Anterior cingulate cortex (tissue), 58 donors: ENCODE data around the gene DYNLL2.
A peak's percentile ranks its signal among the peaks of the same experiment; 100 is the strongest.
"Not testable (repeated sequence)": the region's sequence is repeated elsewhere in the genome, so short reads cannot be mapped to it uniquely, and the experiment has no call there.

Source experiments
- DNase-seq, 58 donors: peaks; one replicate each; lab custom pipeline; 2025; lab: John Stamatoyannopoulos, UW

DYNLL2 gene

DNA sequence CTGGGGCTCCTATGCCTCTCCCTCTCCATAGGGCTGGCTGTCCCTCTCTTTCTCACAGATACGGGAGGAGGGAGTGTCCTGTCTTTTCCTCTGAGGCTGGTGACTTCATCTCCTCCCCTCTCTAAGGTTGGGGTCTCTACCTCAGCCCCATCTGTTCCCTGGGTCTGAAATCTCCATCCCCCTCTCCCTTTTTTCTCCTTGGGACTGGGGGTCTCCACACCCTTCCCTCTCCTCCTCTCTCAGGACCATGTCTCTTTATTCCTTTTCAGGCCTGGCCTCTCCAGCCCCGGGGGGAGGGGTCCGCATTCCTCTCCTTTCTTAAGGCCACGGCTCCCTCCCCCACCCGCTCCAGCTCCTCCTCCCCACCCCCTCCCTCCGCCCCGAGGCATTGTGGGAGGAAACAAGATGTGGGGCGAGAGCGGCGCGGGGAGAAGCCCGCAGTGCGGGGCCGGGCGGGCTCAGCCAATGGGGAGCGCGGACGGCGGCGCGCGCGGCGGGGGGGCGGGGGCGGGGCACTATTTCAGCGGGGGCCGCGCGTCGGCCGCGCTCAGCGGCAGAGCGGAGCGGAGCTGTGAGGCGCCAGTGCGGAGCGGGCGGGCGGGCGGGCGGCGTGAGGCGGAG, at the start of gene DYNLL2:
DYNLL2 (plus strand) TSS at position 550 of the 621 bp plus-strand sequence. CDS start 3,672 bp downstream, outside the sequence.
- DNase-seq = peak in 56 of 58 donors; percentile 35 to 90 (median 80)

DNA sequence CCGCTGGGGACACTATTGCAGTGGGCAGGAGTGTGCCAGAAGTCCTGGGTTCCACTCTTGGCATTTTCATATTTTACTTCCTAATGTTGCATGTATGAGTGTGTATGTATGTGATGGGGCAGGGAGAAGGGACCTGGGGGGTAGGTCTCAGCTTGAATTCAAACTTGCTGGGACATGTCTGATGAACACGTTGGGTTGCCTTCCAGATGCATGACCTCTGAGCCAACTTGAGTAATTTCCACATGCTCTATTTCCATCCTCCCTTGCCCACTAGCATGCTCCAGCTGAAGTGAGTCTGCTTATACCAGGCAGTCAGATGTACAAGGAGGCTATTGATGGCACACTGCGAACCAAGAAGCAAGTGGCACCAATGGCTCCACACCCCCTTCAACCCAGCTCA, 43.2 kb upstream of the DYNLL2 start:
- no peak for DNase-seq

DNA sequence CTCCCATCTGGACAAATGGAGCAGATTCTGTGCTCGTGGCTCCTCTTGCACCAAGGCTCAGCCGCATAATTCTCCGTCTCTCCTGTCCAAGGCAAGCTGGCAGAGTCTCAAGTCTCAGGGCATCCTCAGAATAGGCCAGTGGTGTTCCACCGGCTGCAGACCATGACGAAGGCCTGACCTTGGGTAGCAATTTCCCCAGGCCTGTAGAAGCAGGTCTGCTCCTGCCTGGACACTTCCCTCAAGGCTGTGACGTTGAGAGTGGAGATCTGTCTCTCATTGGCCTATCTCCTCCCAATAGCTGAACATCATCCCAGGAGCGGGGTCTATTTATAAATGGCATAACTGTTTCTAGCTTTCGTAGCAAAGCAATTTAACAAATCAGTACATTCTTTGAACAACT, 42.8 kb upstream of the DYNLL2 start:
- peak in 2 of 58 donors; percentile 5 to 11 for DNase-seq

DNA sequence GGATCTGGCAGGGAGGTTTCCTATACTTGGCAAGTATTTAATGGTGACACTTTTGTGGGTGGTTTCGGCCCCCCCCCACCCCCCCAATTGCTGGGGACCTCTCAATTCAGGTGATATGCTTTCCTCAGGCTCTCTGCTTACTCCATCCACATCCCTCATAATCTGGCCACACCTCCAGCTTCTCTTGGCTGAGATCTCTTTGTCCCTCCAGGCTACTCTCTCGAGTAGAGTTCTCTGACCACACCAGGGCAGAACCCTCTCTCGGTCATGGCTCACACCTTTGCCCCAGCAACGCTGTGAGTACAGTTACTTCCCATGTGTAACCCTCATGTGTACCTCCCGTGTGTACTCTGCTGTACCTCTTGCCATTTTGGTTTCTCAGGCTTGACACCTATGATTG, 42.1 kb upstream of the DYNLL2 start:
- DNase-seq = no peak

DNA sequence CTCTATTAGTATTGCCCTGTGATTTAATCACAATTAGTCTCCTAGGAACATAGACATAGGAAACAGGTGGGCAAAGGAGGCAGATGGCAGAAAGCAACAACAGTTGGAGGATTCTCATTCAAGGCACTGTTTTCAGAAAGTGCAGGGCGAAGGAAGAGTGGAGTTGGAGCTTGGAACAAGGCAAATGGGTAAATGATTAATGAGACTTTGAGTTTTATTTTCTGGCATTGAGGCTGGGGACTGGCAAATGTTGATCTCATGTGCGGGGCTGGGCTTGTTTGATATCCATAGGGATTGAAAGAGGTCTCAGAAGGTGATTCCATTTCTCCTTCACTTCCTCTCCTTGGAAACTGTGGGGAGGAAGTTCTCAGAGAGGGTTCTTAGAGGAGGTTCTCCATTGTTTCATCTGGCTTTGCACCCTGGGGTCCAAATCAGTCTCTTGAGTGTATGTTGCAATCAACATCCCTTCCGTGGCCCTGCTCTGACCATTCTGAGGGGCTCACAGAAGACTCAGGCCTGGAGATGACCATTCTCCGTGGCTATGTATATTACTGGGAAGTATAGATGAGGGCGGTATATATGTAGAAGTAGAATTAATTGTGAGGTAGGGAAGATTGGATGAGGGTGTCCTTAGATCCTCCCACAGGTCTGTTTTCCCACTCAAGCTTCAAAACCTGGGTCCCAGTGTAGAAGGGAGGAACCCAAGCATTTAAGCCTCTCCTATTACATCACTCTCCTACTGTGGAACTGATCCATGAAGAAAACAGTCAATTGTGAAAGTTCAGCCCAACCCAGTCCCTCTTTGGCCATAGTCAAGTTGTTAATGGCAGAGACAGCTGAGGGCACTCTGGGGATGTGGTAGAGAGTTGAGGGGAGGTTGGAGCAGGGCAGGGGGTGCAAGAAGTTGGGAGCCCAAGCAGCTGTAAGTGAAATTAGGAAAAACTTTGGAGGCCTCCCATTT, 39.7 kb upstream of the DYNLL2 start:
- DNase-seq = no peak

DNA sequence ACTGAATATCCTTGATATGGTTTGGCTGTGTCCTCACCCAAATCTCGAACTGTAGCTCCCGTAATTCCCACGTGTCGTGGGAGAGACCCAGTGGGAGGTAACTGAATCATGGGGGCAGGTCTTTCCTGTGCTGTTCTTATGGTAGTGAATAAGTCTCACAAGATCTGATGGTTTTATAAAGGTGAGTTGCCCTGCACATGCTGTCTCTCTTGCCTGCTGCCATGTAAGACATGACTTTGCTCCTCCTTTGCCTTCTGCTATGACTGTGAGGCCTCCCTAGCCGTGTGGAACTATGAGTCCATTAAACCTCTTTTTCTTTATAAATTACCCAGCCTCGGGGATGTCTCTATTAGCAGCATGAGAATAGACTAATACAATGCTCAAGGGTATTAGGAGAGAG, 39.0 kb upstream of the DYNLL2 start:
- not testable (repeated sequence) for DNase-seq

DNA sequence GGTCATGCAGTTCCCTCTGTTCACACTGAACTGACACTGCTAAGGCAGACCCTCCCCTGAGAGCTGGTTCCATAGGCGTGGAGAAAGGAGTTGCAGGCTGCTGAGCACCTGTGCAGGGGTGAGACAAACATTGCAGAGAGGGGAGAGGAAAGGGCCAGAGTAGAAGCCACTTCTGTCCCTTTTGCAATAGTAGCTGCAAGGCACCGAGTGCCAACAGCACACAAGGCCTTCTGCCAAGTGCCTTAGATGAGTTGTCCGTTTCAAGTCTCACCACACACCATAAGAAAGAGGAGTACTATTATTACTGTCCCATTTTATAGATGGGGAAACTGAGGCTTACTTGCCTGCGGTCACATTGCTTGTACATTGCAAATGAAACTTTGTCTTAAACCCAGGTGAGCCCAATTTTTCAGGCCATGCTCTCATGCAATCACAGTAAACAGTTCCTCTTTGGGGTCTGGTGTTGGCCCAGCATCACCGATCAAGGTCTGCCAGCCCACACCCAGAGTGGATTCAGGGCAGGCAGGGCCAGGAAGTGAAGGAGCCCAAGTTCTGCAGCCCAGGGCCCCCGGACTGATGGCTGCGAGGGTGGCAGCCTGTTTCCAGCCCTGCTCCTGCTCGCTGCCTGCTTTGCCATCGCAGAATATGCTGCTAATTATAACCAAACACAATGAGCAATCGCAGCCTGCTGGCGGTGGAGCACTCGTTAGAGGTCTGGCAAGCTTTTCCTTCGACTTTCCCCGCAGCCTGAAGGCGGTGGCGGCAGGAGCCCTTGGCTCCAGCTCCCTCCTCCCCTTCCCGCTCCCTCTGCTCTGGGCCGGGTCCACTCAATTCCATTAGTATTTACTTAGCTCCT, 36.8 kb upstream of the DYNLL2 start:
- peak in 48 of 58 donors; percentile 1 to 79 (median 41) for DNase-seq

DNA sequence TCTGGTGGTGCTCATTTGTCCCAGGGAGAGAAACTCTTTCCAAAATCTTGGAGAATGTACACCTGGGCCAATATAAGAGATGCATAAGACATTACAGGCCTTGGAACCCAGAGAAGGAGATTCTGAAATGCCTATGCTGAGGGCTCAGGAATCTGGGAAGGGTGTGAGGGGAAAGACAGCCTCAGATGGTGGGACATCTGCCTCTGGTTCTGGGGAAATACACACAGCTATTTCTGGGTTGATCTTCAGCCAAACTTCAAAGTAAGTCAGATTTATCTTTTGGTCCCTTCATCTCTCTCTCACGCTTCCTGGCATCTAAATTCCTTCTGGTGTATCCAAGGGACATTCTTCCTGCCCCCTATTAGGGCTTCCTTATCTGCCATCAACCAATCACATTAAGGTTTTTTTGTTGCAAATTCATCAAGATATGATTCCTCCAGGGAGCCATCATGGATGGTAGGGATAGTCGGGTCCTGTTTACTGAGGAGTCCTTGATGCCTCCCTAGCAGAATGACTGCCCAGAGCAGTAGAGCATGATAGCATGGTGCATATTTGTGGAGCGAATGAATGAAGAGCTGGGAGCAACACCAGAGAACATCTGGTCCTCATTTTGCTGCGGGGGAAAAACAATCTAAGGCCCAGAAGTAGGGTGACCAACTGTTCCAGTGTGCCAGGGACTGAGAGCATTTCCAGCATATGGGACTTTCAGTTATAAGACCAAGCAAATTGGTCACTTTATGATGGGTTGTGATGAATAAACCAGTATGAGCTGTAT, 35.7 kb upstream of the DYNLL2 start:
- DNase-seq = peak in 1 of 58 donors; percentile 2

DNA sequence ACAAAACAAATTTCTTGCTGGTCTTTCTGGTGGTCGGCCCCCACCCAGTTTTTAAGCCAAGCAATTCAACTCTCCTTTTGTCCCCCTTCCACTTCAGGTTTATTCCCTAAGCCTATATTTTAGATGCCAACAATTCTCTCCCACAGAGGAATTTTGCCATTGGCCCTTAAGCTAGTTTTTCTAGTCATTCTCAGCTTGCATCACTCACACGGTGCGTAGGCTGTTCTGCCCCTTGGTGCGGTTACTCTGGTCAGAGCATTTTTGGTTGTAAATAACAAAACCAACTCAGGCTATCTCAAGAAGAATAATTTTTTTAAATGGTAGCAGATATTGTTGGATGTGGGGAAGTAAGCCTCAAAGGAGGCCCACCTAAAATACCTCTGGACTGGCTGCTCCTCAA, 33.7 kb upstream of the DYNLL2 start:
- no peak for DNase-seq

DNA sequence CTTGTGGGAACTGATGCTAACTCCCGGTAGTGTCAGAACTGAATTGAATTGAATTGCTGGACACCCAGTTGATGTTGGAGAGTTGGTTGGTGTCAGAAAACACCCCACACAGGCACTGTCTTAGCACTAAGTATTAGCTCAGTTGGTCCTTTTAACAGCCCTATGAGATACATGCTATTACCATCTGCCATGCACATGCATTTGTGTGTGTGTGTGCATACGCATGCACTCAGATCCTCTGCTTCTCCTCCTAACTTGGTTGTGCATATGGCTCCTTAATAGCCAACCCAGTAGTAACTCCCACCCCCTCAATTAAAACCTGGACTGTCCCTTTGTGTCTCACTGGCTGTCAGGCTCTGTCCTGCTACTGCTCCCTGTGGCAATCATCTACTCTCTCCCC, 32.3 kb upstream of the DYNLL2 start:
- DNase-seq = no peak

DNA sequence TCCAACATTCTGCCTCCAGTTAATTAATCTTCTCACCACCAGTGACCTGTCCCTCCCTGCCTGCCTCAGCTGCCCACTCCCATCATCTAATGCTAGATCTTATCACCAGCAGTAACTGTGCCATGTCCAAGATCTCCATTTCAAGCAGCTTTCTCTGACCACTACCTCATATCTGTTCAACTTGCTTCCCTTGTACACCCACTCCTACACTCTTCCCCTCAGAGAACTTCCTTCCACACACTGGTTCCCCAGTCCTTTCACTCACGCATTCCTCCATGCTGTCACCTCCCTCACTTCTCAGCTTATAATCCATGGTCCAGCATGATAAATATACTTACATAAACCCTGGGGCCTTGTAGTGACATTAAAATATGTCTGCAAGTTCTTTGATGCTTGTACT, 31.8 kb upstream of the DYNLL2 start:
- no peak for DNase-seq

DNA sequence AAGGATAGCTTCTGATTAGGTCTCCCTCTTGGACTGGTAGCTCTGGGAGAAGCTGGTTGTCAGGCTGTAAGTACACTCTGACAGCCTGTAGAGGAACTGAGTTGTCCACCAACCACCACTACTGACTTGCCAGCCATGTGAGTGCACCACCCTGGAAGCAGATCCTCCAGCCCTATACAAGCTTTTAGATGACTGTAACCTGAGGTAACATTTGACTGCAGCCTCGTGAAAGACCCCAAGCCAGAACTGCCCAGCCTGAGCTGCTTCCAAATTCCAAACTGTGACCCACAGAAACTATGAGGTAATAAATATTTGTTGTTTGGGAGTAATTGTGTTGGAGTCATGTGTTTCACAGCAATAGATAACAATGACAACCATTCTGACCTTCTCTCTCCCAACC, 30.8 kb upstream of the DYNLL2 start:
- DNase-seq = no peak

DNA sequence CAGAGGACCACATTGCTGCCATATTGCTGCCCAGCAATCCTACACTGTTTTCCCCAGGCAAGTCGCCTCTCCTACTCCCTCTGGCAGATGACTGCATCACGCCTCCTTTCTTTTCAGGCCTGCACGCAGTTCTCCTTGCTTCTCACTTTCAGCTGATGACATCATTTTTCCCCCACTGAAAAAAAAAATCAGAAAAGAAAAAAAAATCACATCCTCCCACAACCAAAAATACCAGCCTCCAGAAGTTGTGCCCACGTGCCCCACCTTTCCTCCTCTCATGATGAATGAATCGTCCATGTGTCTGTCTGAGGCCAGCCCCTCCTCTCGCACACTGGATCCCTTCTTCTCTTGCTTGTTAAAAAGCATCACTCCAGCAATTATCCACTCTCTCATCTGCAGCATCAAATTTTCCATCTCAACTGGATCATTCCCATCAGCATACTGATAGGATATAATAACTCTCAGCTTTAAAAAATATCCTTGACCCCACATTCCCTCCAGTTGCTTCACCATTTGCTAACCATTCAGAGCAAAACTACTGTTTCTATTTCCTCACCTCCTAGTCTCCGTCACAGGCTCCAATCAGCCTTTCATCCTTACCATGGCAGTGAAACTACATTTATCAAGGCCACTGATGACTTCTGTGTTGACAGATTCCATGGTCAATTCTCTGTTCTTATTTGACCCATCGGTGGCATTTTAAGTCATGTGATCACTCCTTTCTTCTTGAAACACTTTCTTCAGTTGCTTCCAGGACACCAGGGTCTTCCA, 30.1 kb upstream of the DYNLL2 start:
- DNase-seq = peak in 15 of 58 donors; percentile 3 to 63 (median 24)

DNA sequence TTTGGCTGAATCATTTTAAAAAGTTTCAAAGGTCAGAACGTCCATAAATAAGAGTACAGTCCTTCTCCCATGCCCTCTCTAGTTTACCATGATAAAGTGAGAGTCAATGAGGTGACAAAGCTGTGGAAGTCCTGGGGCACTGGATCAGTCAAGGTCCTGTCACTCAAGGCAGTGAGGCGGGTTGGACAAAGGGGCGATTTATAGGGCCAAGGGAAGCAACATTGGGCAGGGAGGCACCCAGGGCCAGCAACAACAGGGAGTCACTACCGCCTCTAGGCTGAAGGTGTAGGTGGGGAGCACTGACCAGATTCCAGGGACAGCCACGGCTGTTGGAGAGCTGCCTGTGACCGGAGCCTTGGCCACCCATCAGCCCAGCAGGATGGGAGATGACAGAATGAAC, 28.6 kb upstream of the DYNLL2 start:
- no peak for DNase-seq

DNA sequence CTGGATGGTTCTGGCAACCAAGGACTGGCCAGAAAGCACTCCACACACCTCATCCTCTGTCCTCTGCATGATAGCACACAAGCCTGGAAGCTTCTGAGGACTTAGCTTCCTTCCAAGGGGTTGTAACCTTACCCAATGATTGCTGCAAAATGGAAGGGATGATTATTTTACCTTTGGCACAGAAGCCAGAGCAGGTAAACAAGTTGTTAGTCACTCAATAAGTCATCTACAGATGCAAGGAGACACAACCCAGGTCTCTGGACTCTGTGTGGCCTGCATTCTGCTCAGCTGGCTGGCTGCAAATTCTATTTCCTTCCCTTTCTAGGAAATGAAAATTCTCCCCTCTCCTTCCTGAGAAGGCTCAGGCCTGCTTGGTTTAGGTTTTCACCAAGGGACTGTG, 26.7 kb upstream of the DYNLL2 start:
- no peak for DNase-seq

DNA sequence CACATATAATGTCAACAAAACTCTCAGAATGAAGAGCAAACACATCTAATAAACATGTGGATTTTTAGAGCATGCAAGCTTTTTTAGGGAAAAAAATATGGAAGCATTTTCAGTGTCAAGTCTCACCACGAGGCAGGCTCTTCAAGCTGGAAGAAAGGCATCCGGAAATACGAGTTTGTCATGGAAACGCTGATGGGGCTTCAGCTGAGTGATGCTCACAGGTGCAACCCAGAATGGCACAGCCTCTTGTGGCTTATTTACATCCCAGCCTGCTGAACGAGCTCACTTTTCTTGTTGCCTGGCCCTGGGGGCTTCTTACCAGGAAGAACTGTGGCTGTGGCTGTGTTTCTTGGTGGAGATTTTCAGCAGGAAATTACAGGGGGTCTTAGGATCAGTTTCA, 24.1 kb upstream of the DYNLL2 start:
- DNase-seq = no peak

DNA sequence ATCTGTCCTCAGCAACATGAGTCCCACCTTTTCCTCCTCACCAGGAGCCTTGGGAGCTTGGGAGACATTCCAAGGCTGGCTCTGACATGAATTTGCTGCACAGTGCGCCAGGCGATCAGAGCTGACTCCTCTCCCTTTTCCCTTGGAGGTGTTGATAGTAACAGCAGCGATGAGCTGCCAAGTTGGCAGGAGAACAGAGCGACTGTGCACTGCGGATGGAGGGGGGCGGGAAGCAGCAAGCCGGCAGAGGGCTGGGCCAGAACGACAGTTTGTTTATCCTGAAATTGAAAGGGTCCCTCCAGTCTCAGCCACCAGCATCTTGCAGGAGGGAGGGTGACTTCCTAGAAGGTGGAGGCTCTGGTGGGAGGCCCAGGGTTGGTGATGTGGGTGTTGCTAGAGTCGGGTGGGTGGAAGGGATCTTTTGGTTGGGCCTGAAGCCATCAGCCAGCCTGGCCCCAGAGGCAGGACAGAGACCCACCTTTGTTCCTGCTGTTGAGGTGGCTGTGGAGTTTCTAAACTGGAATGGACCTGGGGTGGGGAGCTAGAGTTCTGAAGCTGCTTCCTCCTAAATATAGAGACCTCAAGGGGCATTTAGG, 22.5 kb upstream of the DYNLL2 start:
- peak in 44 of 58 donors; percentile 8 to 73 (median 40) for DNase-seq

DNA sequence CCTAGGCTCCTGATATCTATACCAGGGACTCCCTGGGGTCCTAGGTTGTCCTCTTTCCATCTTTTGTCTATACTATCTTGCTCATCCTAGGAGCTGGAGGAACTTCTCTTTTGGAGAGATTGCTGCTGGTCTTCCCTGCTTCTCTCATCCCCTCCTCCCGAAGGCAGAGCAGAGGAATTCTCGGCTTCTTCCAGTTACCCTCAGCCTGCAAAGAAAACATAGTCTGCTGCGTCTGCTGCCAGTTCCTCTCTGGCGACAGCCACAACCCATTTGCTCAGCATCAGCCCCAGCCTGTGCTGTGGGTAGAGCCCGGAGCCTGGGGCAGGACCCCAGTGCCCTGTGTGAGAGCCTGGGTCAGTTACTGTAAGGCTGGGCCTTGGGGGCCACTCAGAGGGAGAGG, 21.5 kb upstream of the DYNLL2 start:
- DNase-seq = peak in 1 of 58 donors; percentile 12

DNA sequence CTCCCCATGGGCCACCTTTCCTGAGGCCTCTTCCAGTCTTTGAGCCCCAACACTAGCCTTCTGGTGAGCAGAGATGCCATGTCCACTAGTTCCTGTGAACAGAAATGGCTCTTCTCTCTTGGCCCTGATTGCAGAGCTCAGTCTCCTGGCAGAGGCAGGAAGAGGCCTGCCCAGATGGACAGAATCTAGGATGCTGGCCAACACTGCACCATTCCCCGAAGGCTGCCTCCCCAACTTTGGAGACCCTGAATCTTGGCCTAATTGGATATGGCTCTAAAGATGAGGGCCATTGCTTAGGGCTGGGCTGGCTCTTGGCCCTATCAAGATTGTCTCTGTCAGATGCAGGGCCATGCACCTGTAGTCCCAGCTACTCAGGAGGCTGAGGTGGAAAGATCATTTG, 18.0 kb upstream of the DYNLL2 start:
- DNase-seq = no peak
